ENCODE data around the gene PGS1. TPM values are rescaled to one million over a fixed set of nuclear protein-coding genes. Genes with fewer than 3 reads are reported as not detected.

The PGS1 gene
- total RNA-seq, 2 experiments from 2014 or later = 70.2 to 73.2 TPM

- ATAC-seq (ENCODE audit: low read depth) = no peak
- POLR2A ChIA-PET = no interaction called here
- H3K27ac Mint-ChIP-seq = no peak overlapping the region
- H3K27me3 Mint-ChIP-seq = no peaks in the 10 kb centered on the region
- H3K9me3 Mint-ChIP-seq = no peaks in the 10 kb centered on the region
- H3K4me1 Mint-ChIP-seq = peaks cover 9% of the 10 kb centered on the region
- H3K4me3 Mint-ChIP-seq = no peak overlapping the region
- DNase-seq = no peak
- peaks cover 30% of the 10 kb centered on the region for H3K36me3 Mint-ChIP-seq
Measured at GRCh38 chr17:78401891-78402290, 23.4 kb downstream of the PGS1 start.

GRCh38 chr17:78403822-78404221 is 25.4 kb downstream of the PGS1 start:
- H3K4me1 Mint-ChIP-seq = peaks cover 15% of the 10 kb centered on the region
- POLR2A ChIA-PET = no interaction called here
- no peak overlapping the region for H3K27ac Mint-ChIP-seq
- peaks cover 23% of the 10 kb centered on the region for H3K36me3 Mint-ChIP-seq
- DNase-seq (no peak), ATAC-seq (ENCODE audit: low read depth) (no peak)
- no peaks in the 10 kb centered on the region for H3K9me3 Mint-ChIP-seq
- no peaks in the 10 kb centered on the region for H3K27me3 Mint-ChIP-seq
- H3K4me3 Mint-ChIP-seq = no peak overlapping the region

GRCh38 chr17:78406396-78406795 is 27.9 kb downstream of the PGS1 start:
- Mint-ChIP-seq H3K36me3 (peaks cover 25% of the 10 kb centered on the region), H3K4me3 (no peak overlapping the region), H3K4me1 (peaks cover 23% of the 10 kb centered on the region), H3K9me3 (no peaks in the 10 kb centered on the region), H3K27me3 (no peaks in the 10 kb centered on the region), H3K27ac (no peak overlapping the region)
- POLR2A ChIA-PET = no interaction called here
- no peak for ATAC-seq (ENCODE audit: low read depth)
- no peak for DNase-seq

- Mint-ChIP-seq H3K27ac (no peak overlapping the region), H3K4me3 (no peak overlapping the region), H3K36me3 (peaks cover 24% of the 10 kb centered on the region), H3K9me3 (no peaks in the 10 kb centered on the region), H3K27me3 (no peaks in the 10 kb centered on the region), H3K4me1 (peaks cover 26% of the 10 kb centered on the region)
- DNase-seq (no peak), ATAC-seq (ENCODE audit: low read depth) (no peak)
- POLR2A ChIA-PET = no interaction called here
Measured at GRCh38 chr17:78406920-78407319, 28.5 kb downstream of the PGS1 start.

- H3K4me3 Mint-ChIP-seq = no peak overlapping the region
- H3K9me3 Mint-ChIP-seq = no peaks in the 10 kb centered on the region
- no peak overlapping the region for H3K27ac Mint-ChIP-seq
- POLR2A ChIA-PET = no interaction called here
- ATAC-seq (ENCODE audit: low read depth) (no peak), DNase-seq (no peak)
- H3K36me3 Mint-ChIP-seq = peaks cover 22% of the 10 kb centered on the region
- peaks cover 32% of the 10 kb centered on the region for H3K4me1 Mint-ChIP-seq
- H3K27me3 Mint-ChIP-seq = no peaks in the 10 kb centered on the region
Measured at GRCh38 chr17:78407387-78408000, 29.0 kb downstream of the PGS1 start.

- Mint-ChIP-seq H3K27me3 (no peaks in the 10 kb centered on the region), H3K4me1 (peaks cover 43% of the 10 kb centered on the region), H3K9me3 (no peaks in the 10 kb centered on the region), H3K27ac (peak overlapping the region; percentile 77), H3K36me3 (peaks cover 18% of the 10 kb centered on the region), H3K4me3 (no peak overlapping the region)
- ATAC-seq (ENCODE audit: low read depth) (no peak), DNase-seq (no peak)
- POLR2A ChIA-PET = no interaction called here
Measured at GRCh38 chr17:78408476-78409050, 30.1 kb downstream of the PGS1 start.

GRCh38 chr17:78409191-78409928 is 30.9 kb downstream of the PGS1 start:
- POLR2A ChIA-PET = no interaction called here
- H3K27ac Mint-ChIP-seq = peak overlapping the region; percentile 77
- no peak for DNase-seq
- no peak overlapping the region for H3K4me3 Mint-ChIP-seq
- ATAC-seq (ENCODE audit: low read depth) = no peak
- peaks cover 50% of the 10 kb centered on the region for H3K4me1 Mint-ChIP-seq
- H3K36me3 Mint-ChIP-seq = peaks cover 16% of the 10 kb centered on the region
- H3K9me3 Mint-ChIP-seq = no peaks in the 10 kb centered on the region
- H3K27me3 Mint-ChIP-seq = no peaks in the 10 kb centered on the region

GRCh38 chr17:78411241-78411857 is 32.9 kb downstream of the PGS1 start:
- Mint-ChIP-seq H3K27ac (peak overlapping the region; percentile 95), H3K9me3 (no peaks in the 10 kb centered on the region), H3K4me1 (peaks cover 62% of the 10 kb centered on the region), H3K36me3 (peaks cover 13% of the 10 kb centered on the region), H3K4me3 (no peak overlapping the region), H3K27me3 (no peaks in the 10 kb centered on the region)
- no peak for DNase-seq
- ATAC-seq (ENCODE audit: low read depth) = no peak
- POLR2A ChIA-PET = interaction anchor here (0.7 to 1.1 kb wide), 2 partner anchors 13 to 34 kb away, joined by 4 read pairs; no protein-coding TSS in a partner anchor

GRCh38 chr17:78412403-78412802 is 34.0 kb downstream of the PGS1 start:
- Mint-ChIP-seq H3K9me3 (no peaks in the 10 kb centered on the region), H3K27ac (peak overlapping the region; percentile 95), H3K36me3 (peaks cover 18% of the 10 kb centered on the region), H3K4me1 (peaks cover 70% of the 10 kb centered on the region), H3K27me3 (no peaks in the 10 kb centered on the region), H3K4me3 (peak overlapping the region; percentile 61)
- DNase-seq = peak; percentile 52
- POLR2A ChIA-PET = interaction anchor here (0.6 to 1.1 kb wide), 7 partner anchors 8 to 336 kb away, joined by 3 to 5 read pairs (median 4); no protein-coding TSS in a partner anchor
- no peak for ATAC-seq (ENCODE audit: low read depth)

GRCh38 chr17:78414178-78415162 is 36.0 kb downstream of the PGS1 start:
- ATAC-seq (ENCODE audit: low read depth) (peak; percentile 53), DNase-seq (peak; percentile 75)
- H3K36me3 Mint-ChIP-seq = peaks cover 19% of the 10 kb centered on the region
- H3K4me1 Mint-ChIP-seq = peaks cover 64% of the 10 kb centered on the region
- H3K27me3 Mint-ChIP-seq = no peaks in the 10 kb centered on the region
- peak overlapping the region; percentile 95 for H3K27ac Mint-ChIP-seq
- no peaks in the 10 kb centered on the region for H3K9me3 Mint-ChIP-seq
- H3K4me3 Mint-ChIP-seq = peak overlapping the region; percentile 61
- POLR2A ChIA-PET = interaction anchor here (0.5 to 1.9 kb wide), 8 partner anchors 10 to 590 kb away, joined by 3 to 5 read pairs (median 3); partner anchors contain the start of genes PGS1 and TNRC6C

- no peak for ATAC-seq (ENCODE audit: low read depth)
- Mint-ChIP-seq H3K4me1 (peaks cover 61% of the 10 kb centered on the region), H3K27ac (peak overlapping the region; percentile 95), H3K27me3 (no peaks in the 10 kb centered on the region), H3K36me3 (peaks cover 22% of the 10 kb centered on the region), H3K4me3 (peak overlapping the region; percentile 61), H3K9me3 (no peaks in the 10 kb centered on the region)
- DNase-seq = no peak
- POLR2A ChIA-PET = interaction anchor here (1.5 to 1.9 kb wide), 2 partner anchors 15 to 38 kb away, joined by 3 to 4 read pairs; partner anchors contain the start of gene PGS1
Measured at GRCh38 chr17:78415821-78416711, 37.6 kb downstream of the PGS1 start.

Measured in activated naive CD8-positive, alpha-beta T cell treated with anti-CD3 and anti-CD28 coated beads, Interleukin-2, amount 10 ng/mL, durations not matched to agents 7 days and 5 days (primary cell).